K562 treated with DMSO at 1 percent for 4 hours (cell line): Measurements from ENCODE around the gene SCAF1. TPM values are rescaled to one million over a fixed set of nuclear protein-coding genes. Genes with fewer than 3 reads are reported as not detected.

Source experiments
- total RNA-seq: library from RNA; unstranded; fragments of 300-600 nt; gene quantifications from 2 replicates; pipeline ENCODE4 v1.2.3, GENCODE V29; 2022; ENCODE audit not compliant: insufficient read depth

The SCAF1 gene
- total RNA-seq = 40.7 and 59.9 TPM in 2 replicates

GRCh38 chr19:49641688-49642491, at the start of gene SCAF1:
Gene SCAF1, plus strand, starts transcription at chr19:49642209. Its CDS starts 2,818 bp downstream, at chr19:49645027.

GRCh38 chr19:49640113-49640898, 1.7 kb upstream of the SCAF1 start, which contains the start of gene RRAS:
Gene RRAS, minus strand, starts transcription at chr19:49640143. Its CDS starts 45 bp downstream, at chr19:49640098.

GRCh38 chr19:49665351-49666119, 23.5 kb downstream of the SCAF1 start, which contains the start of the genes BCL2L12 and IRF3:
Gene BCL2L12, plus strand, starts transcription at chr19:49665933. Its CDS starts 760 bp downstream, at chr19:49666693.
Gene IRF3, minus strand, starts transcription at chr19:49665857. Its CDS starts 1,019 bp downstream, at chr19:49664838.

GRCh38 chr19:49677231-49677900, 35.4 kb downstream of the SCAF1 start, which contains the start of gene PRMT1:
Gene PRMT1, plus strand, starts transcription at chr19:49677271. Its CDS starts 10 bp downstream, at chr19:49677281.

GRCh38 chr19:49689133-49690078, 47.4 kb downstream of the SCAF1 start, which contains the start of gene ADM5:
Gene ADM5, plus strand, starts transcription at chr19:49689594. Its CDS starts 244 bp downstream, at chr19:49689838.

GRCh38 chr19:49690656-49691242, 48.7 kb downstream of the SCAF1 start, which contains the start of gene CPT1C:
Gene CPT1C, plus strand, starts transcription at chr19:49691116. Its CDS starts 1,137 bp downstream, at chr19:49692253.

Other genes starting within 250 kb of the SCAF1 start
- gene PTH2, start 218.8 kb upstream of the SCAF1 start, total RNA-seq = not detected in 2 replicates
- not detected in 2 replicates for gene GFY, start 216.8 kb upstream of the SCAF1 start, total RNA-seq
- gene SLC17A7, start 200.7 kb upstream of the SCAF1 start, total RNA-seq = 9.3 and 13.4 TPM in 2 replicates
- 160 and 172 TPM in 2 replicates for gene PIH1D1, start 190.4 kb upstream of the SCAF1 start, total RNA-seq
- 25.7 and 31.3 TPM in 2 replicates for gene ALDH16A1, start 189.0 kb upstream of the SCAF1 start, total RNA-seq
- gene FLT3LG, start 168.0 kb upstream of the SCAF1 start, total RNA-seq = 6.9 and 9.0 TPM in 2 replicates
- 9,551 and 10,252 TPM in 2 replicates for gene RPL13A, start 154.6 kb upstream of the SCAF1 start, total RNA-seq
- 7,062 and 7,239 TPM in 2 replicates for gene RPS11, start 145.8 kb upstream of the SCAF1 start, total RNA-seq
- gene FCGRT, start 129.5 kb upstream of the SCAF1 start, total RNA-seq = 9.0 and 11.5 TPM in 2 replicates
- gene RCN3, start 114.2 kb upstream of the SCAF1 start, total RNA-seq = 6.0 and 10.4 TPM in 2 replicates
- 307 and 345 TPM in 2 replicates for gene NOSIP, start 61.7 kb upstream of the SCAF1 start, total RNA-seq
- gene PRRG2, start 60.9 kb upstream of the SCAF1 start, total RNA-seq = 0.84 TPM in 1 of 2 replicates, not detected in the other
- gene PRR12, start 51.0 kb upstream of the SCAF1 start, total RNA-seq = 9.5 and 10.7 TPM in 2 replicates
- 12.7 and 23.1 TPM in 2 replicates for gene RRAS, start 2.1 kb upstream of the SCAF1 start, total RNA-seq
- gene IRF3, start 23.6 kb downstream of the SCAF1 start, total RNA-seq = 84.6 and 91.3 TPM in 2 replicates
- gene BCL2L12, start 23.7 kb downstream of the SCAF1 start, total RNA-seq = 215 and 249 TPM in 2 replicates
- 202 and 231 TPM in 2 replicates for gene PRMT1, start 35.1 kb downstream of the SCAF1 start, total RNA-seq
- gene ADM5, start 47.4 kb downstream of the SCAF1 start, total RNA-seq = 9.8 and 16.9 TPM in 2 replicates
- 2.4 and 5.5 TPM in 2 replicates for gene CPT1C, start 48.9 kb downstream of the SCAF1 start, total RNA-seq
- 0.90 and 5.6 TPM in 2 replicates for gene TSKS, start 121.1 kb downstream of the SCAF1 start, total RNA-seq
- gene AP2A1, start 124.8 kb downstream of the SCAF1 start, total RNA-seq = 115 and 120 TPM in 2 replicates
- gene FUZ, start 171.1 kb downstream of the SCAF1 start, total RNA-seq = 6.1 and 8.6 TPM in 2 replicates
- gene MED25, start 176.1 kb downstream of the SCAF1 start, total RNA-seq = 69.4 and 83.8 TPM in 2 replicates
- gene PTOV1, start 208.9 kb downstream of the SCAF1 start, total RNA-seq = 179 and 225 TPM in 2 replicates
- 40.0 and 53.0 TPM in 2 replicates for gene PNKP, start 225.4 kb downstream of the SCAF1 start, total RNA-seq
- gene AKT1S1, start 235.1 kb downstream of the SCAF1 start, total RNA-seq = 57.2 and 59.0 TPM in 2 replicates
- gene TBC1D17, start 235.5 kb downstream of the SCAF1 start, total RNA-seq = 12.7 and 15.4 TPM in 2 replicates